Measurements from ENCODE around the gene EPB41L5.

The EPB41L5 gene

DNA sequence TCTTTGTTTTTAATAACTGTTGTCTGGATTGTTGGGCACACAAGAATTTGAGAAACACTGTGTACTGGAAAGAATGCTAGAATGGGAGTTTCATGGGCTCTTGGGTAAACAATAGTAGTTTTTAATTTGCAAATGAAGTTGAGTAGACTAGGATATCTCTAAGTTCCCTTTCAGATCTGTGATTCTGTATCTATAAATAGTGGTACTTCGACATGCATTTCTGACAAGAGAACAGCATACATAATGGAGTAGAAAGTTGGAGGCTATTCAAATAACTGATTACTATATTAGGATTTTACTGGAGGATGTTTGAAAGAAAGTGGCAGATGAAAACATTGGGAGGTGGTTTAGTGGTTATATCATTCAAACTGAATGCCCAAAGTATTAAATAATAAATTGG, 29.5 kb downstream of the EPB41L5 start:
- no peak for TF ChIP-seq SIN3A (IDR thresholded peaks at IDR 0.05; ENCODE audit: borderline replicate concordance, insufficient read depth, low read length)
- TF ChIP-seq POLR2AphosphoS5 (IDR thresholded peaks at IDR 0.05; ENCODE audit: low read depth, low read length), result no peak
- no peak for TF ChIP-seq REST (IDR thresholded peaks at IDR 0.05; ENCODE audit: insufficient read depth in 1 of 2, low read depth in 2 of 2, low read length in 2 of 2)
- no peak for TF ChIP-seq TAF1 (IDR thresholded peaks at IDR 0.05; ENCODE audit: borderline replicate concordance, insufficient read depth, low read length)
- TF ChIP-seq FOXP2 (optimal IDR thresholded peaks at IDR 0.05; ENCODE audit: borderline replicate concordance, extremely low read depth, extremely low read length, insufficient read depth), result no peak

DNA sequence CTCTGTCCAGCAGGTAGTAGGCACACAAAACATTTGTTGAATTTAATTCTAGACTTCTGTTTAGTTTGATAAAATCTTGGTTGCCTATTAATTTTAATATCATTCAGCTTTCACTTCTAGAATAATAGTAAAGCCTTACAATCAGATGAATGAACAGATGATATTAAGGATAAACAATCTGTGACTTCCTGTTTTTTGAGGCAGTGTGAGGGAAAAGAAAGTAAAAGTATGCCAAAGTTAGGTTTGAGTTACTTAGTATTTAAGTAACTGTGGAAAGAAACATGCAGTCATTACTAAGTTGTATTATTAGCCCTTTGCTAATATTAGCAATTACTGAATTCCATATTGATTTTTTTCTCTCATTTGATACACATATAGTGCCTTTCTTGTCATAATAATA, 31.5 kb downstream of the EPB41L5 start:
- TF ChIP-seq POLR2AphosphoS5 (IDR thresholded peaks at IDR 0.05; ENCODE audit: low read depth, low read length) (no peak), FOXP2 (optimal IDR thresholded peaks at IDR 0.05; ENCODE audit: borderline replicate concordance, extremely low read depth, extremely low read length, insufficient read depth) (no peak)

- TF ChIP-seq POLR2AphosphoS5 (IDR thresholded peaks at IDR 0.05; ENCODE audit: low read depth, low read length) (no peak), REST (IDR thresholded peaks at IDR 0.05; ENCODE audit: insufficient read depth in 1 of 2, low read depth in 2 of 2, low read length in 2 of 2) (no peak), TAF1 (IDR thresholded peaks at IDR 0.05; ENCODE audit: borderline replicate concordance, insufficient read depth, low read length) (no peak)
These were observed 39.7 kb downstream of the EPB41L5 start for GRCh38 chr2:120052597-120052996.

- no peak for TF ChIP-seq POLR2AphosphoS5 (IDR thresholded peaks at IDR 0.05; ENCODE audit: low read depth, low read length)
- TF ChIP-seq REST (IDR thresholded peaks at IDR 0.05; ENCODE audit: insufficient read depth in 1 of 2, low read depth in 2 of 2, low read length in 2 of 2), result no peak
- TF ChIP-seq SIN3A (IDR thresholded peaks at IDR 0.05; ENCODE audit: borderline replicate concordance, insufficient read depth, low read length), result no peak
- TF ChIP-seq TAF1 (IDR thresholded peaks at IDR 0.05; ENCODE audit: borderline replicate concordance, insufficient read depth, low read length), result no peak
- no peak for TF ChIP-seq FOXP2 (optimal IDR thresholded peaks at IDR 0.05; ENCODE audit: borderline replicate concordance, extremely low read depth, extremely low read length, insufficient read depth)
These were observed 41.0 kb downstream of the EPB41L5 start for GRCh38 chr2:120053891-120054290.

- TF ChIP-seq POLR2AphosphoS5 (IDR thresholded peaks at IDR 0.05; ENCODE audit: low read depth, low read length) (no peak), TAF1 (IDR thresholded peaks at IDR 0.05; ENCODE audit: borderline replicate concordance, insufficient read depth, low read length) (no peak)
These were observed 46.6 kb downstream of the EPB41L5 start for GRCh38 chr2:120059483-120059882.

- TF ChIP-seq FOXP2 (optimal IDR thresholded peaks at IDR 0.05; ENCODE audit: borderline replicate concordance, extremely low read depth, extremely low read length, insufficient read depth) (no peak), TAF1 (IDR thresholded peaks at IDR 0.05; ENCODE audit: borderline replicate concordance, insufficient read depth, low read length) (no peak), POLR2AphosphoS5 (IDR thresholded peaks at IDR 0.05; ENCODE audit: low read depth, low read length) (no peak), SIN3A (IDR thresholded peaks at IDR 0.05; ENCODE audit: borderline replicate concordance, insufficient read depth, low read length) (no peak), REST (IDR thresholded peaks at IDR 0.05; ENCODE audit: insufficient read depth in 1 of 2, low read depth in 2 of 2, low read length in 2 of 2) (no peak)
These were observed 47.3 kb downstream of the EPB41L5 start for GRCh38 chr2:120060088-120060623.
